HCT116 (cell line): ENCODE results near the gene PHACTR1. TPM values are rescaled to one million over a fixed set of nuclear protein-coding genes. Genes with fewer than 3 reads are reported as not detected.

Experiments used
- ATAC-seq: fragments of 200-7000 bp; cut with Tn5 transposase; 2 replicates; pipeline ENCODE4 v1.9.1; 2020; ENCODE audit warnings: mild to moderate bottlenecking, moderate library complexity
- BruUV-seq: library from RNA; stranded (reverse); fragments of 400-500 nt; replicated peaks from 2 replicates; lab custom pipeline; 2021; lab: Mats Ljungman, UMichigan
- CTCF ChIA-PET: fragments of 300-600 bp; sonication (Branson Sonifier 250); formaldehyde crosslinking; loops from one replicate; lab custom pipeline; 2021; ENCODE audit warnings: antibody characterized with exemption; lab: Charles Lee
- POLR2A ChIA-PET: fragments of 300-600, 350-600 bp; sonication (Branson Sonifier 250); formaldehyde crosslinking; loops from one replicate; lab custom pipeline; 2021; ENCODE audit warnings: antibody characterized with exemption; lab: Charles Lee
- RAD21 ChIA-PET, 2 experiments: fragments of 300-600 bp; sonication (Branson Sonifier 250); formaldehyde crosslinking; loops; one replicate each; lab custom pipeline; 2023; ENCODE audit warnings: low total read pairs in 2 of 2; ENCODE audit not compliant: uncharacterized antibody in 2 of 2, unreplicated experiment in 2 of 2, low non-redundant PET in 1 of 2; lab: Charles Lee
- DNase-seq: peaks from one replicate; pipeline ENCODE4 v3.0.0-alpha.2; 2010; ENCODE audit warnings: low read depth, low spot score
- H2AFZ ChIP-seq: fragments of 200-600 bp; shearing (Covaris generic), sonication (generic); 2 replicates; pipeline ENCODE4 v1.6.1; 2017; ENCODE audit warnings: low read depth, mixed run types, mixed read lengths, antibody characterized with exemption, low read length; ENCODE audit not compliant: poor library complexity, severe bottlenecking
- H3K27ac ChIP-seq: 2 replicates; pipeline ENCODE4 v1.5.1; 2012; ENCODE audit warnings: low read depth, low read length
- H3K27me3 ChIP-seq: fragments of 200-600 bp; sonication (generic); 2 replicates; pipeline ENCODE4 v1.6.1; 2016; ENCODE audit warnings: mixed run types, low read length, mixed read lengths; ENCODE audit not compliant: insufficient read depth
- H3K36me3 ChIP-seq, 2 experiments: fragments of 200-500 bp in 1 of 2; fragments of 200-600 bp in 1 of 2; sonication (Bioruptor generic) in 1 of 2; sonication (generic) in 1 of 2; 2 replicates each; pipeline versions ENCODE4 v1.5.1 to v1.6.1; 2014 to 2016; ENCODE audit warnings: low read length in 2 of 2, inconsistent platforms in 1 of 2, mixed read lengths in 1 of 2, mixed run types in 1 of 2; ENCODE audit not compliant: insufficient read depth in 2 of 2, control insufficient read depth in 1 of 2
- H3K4me1 ChIP-seq, 2 experiments: fragments of 200-600 bp in 1 of 2; sonication (generic) in 1 of 2; 2 replicates each; pipeline versions ENCODE4 v1.5.1 to v1.6.1; 2012 to 2017; ENCODE audit warnings: low read length in 2 of 2, inconsistent platforms in 1 of 2, mild to moderate bottlenecking in 1 of 2, mixed read lengths in 1 of 2, mixed run types in 1 of 2, moderate library complexity in 1 of 2; ENCODE audit not compliant: insufficient read depth in 2 of 2, control insufficient read depth in 1 of 2
- H3K4me2 ChIP-seq: fragments of 200-600 bp; sonication (generic); 2 replicates; pipeline ENCODE4 v1.6.1; 2017; ENCODE audit warnings: mixed run types, low read length, mixed read lengths
- H3K4me3 ChIP-seq, 2 experiments: fragments of 200-600 bp in 1 of 2; sonication (generic) in 1 of 2; replicated peaks in 1 of 2; 2 replicates each; pipeline ENCODE4 v1.5.1; 2011 to 2016; ENCODE audit warnings: low read length in 2 of 2, control low read depth in 1 of 2, low read depth in 1 of 2, mild to moderate bottlenecking in 1 of 2, mixed read lengths in 1 of 2, mixed run types in 1 of 2
- H3K79me2 ChIP-seq: fragments of 200-600 bp; sonication (generic); 2 replicates; pipeline ENCODE4 v1.6.1; 2017; ENCODE audit warnings: mild to moderate bottlenecking, mixed run types, low read length, moderate library complexity, mixed read lengths; ENCODE audit not compliant: insufficient read depth
- H3K9ac ChIP-seq: fragments of 200-600 bp; sonication (generic); 2 replicates; pipeline ENCODE4 v1.6.1; 2016; ENCODE audit warnings: low read length, mixed read lengths
- H3K9me2 ChIP-seq: fragments of 200-600 bp; sonication (generic), shearing (Covaris generic); 2 replicates; pipeline ENCODE4 v1.6.1; 2017; ENCODE audit warnings: mixed run types, mild to moderate bottlenecking, moderate library complexity; ENCODE audit not compliant: insufficient read depth
- H3K9me3 ChIP-seq, 2 experiments: fragments of 200-500 bp in 1 of 2; fragments of 200-600 bp in 1 of 2; sonication (Bioruptor generic) in 1 of 2; sonication (generic) in 1 of 2; 2 replicates each; pipeline ENCODE4 v1.6.1; 2014 to 2017; ENCODE audit warnings: low read length in 2 of 2, mixed read lengths in 2 of 2, inconsistent platforms in 1 of 2, low read depth in 1 of 2, mild to moderate bottlenecking in 1 of 2, mixed run types in 1 of 2, moderate library complexity in 1 of 2; ENCODE audit not compliant: control insufficient read depth in 1 of 2, insufficient read depth in 1 of 2
- H4K20me1 ChIP-seq: fragments of 200-600 bp; sonication (generic), shearing (Covaris generic); 2 replicates; pipeline ENCODE4 v1.6.1; 2017; ENCODE audit warnings: mixed run types, mild to moderate bottlenecking, moderate library complexity; ENCODE audit not compliant: insufficient read depth
- EGR1 ChIP-seq: IDR thresholded peaks from 2 replicates; pipeline ENCODE4 v1.6.1; 2012; ENCODE audit warnings: low read depth
- ELF1 ChIP-seq: IDR thresholded peaks from 2 replicates; pipeline ENCODE4 v1.6.1; 2012; ENCODE audit warnings: low read depth, borderline replicate concordance
- EZH2phosphoT487 ChIP-seq: fragments of 200-600 bp; IDR thresholded peaks from 2 replicates; pipeline ENCODE4 v1.6.1; 2018; ENCODE audit warnings: antibody characterized with exemption, borderline replicate concordance
- JUND ChIP-seq: IDR thresholded peaks from 2 replicates; pipeline ENCODE4 v1.6.1; 2012
- POLR2A ChIP-seq: IDR thresholded peaks from 2 replicates; pipeline ENCODE4 v1.7.0; 2011; ENCODE audit warnings: borderline replicate concordance; ENCODE audit not compliant: insufficient read depth, insufficient read length; ENCODE audit errors: extremely low read depth
- SIN3A ChIP-seq: IDR thresholded peaks from 2 replicates; pipeline ENCODE4 v1.6.1; 2012; ENCODE audit warnings: low read depth
- TCF7L2 ChIP-seq: IDR thresholded peaks from 2 replicates; pipeline ENCODE4 v1.7.0; 2011; ENCODE audit warnings: borderline replicate concordance, inconsistent platforms; ENCODE audit not compliant: insufficient read depth, insufficient read length; ENCODE audit errors: extremely low read depth
- YY1 ChIP-seq: IDR thresholded peaks from 2 replicates; pipeline ENCODE4 v1.6.1; 2011; ENCODE audit warnings: low read length, low read depth, moderate library complexity, mild to moderate bottlenecking; ENCODE audit not compliant: insufficient replicate concordance; ENCODE audit errors: extremely low read depth
- intact Hi-C: fragments of 100-400 bp; cut with micrococcal nuclease; formaldehyde crosslinking; loops from 2 replicates; pipeline ENCODE4 v1.10.0; 2022
- total RNA-seq: library from RNA; stranded (reverse); gene quantifications from one replicate; pipeline ENCODE4 v1.2.1, GENCODE V29; 2021; ENCODE audit not compliant: unreplicated experiment
- TF ChIP-seq, protein P1 (sequence below): IDR thresholded peaks from 2 replicates; pipeline ENCODE4 v1.6.1; 2012; ENCODE audit warnings: low read depth
- TF ChIP-seq, protein P2 (sequence below): IDR thresholded peaks from 2 replicates; pipeline ENCODE4 v1.6.1; 2012
- TF ChIP-seq, protein P3 (sequence below), 3 experiments: fragments of 200-600 bp in 1 of 3; sonication (generic) in 1 of 3; IDR thresholded peaks in 2 of 3; conservative IDR thresholded peaks in 1 of 3; 2 replicates each; pipeline ENCODE4 v1.5.1; 2012 to 2017; ENCODE audit warnings: low read depth in 2 of 3, low read length in 2 of 3, antibody characterized with exemption in 1 of 3, borderline replicate concordance in 1 of 3, control low read depth in 1 of 3, mild to moderate bottlenecking in 1 of 3, mixed read lengths in 1 of 3, mixed run types in 1 of 3, moderate library complexity in 1 of 3; ENCODE audit not compliant: insufficient read depth in 1 of 3
- TF ChIP-seq, protein P4 (sequence below): IDR thresholded peaks from 2 replicates; pipeline ENCODE4 v1.6.1; 2011; ENCODE audit warnings: mild to moderate bottlenecking, low read length, moderate library complexity; ENCODE audit not compliant: insufficient replicate concordance; ENCODE audit errors: extremely low read depth

PHACTR1 gene
- total RNA-seq, 1 experiment from 2014 or later = 0.17 TPM

DNA sequence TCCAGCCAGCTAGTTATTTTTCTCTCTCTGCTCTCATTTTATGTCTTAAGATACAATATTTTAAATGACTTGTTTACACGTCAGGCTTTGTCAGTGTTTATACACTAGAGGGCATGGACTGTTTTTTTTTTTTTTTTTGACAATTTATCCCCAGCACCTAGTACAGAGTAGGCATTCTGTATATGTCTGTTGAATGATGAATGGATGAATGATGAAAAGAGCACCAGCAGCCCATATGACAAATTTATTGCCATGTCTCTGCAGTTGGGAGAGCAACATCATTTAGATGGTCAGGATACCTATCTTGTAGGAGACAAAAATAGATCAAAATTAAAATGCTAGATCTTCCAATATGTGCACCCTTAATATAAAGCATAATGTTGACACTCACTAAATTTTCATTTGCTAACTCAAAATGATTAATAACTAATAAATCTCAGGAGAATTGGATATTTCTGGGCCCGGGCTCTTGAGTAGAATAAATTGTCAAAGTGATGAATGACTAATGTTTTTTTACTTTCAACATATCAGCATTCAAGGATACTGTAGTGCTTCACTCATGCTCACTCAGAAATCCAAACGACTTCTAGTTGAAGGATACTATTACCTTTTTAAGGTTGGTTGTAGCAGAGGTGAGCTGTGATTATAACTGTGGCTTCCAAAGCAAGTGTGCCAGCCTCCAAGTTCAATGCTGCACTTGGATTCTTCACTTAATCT is 200.0 kb downstream of the PHACTR1 start:
- no peaks in the 10 kb centered on the region for H3K79me2 ChIP-seq
- H3K9me3 ChIP-seq = no peaks in the 10 kb centered on the region
- ATAC-seq = no peak
- no peak overlapping the region for H2AFZ ChIP-seq
- no peaks in the 10 kb centered on the region for H3K4me1 ChIP-seq
- H3K9ac ChIP-seq = no peak overlapping the region
- intact Hi-C loops = no loop called here
- TF ChIP-seq, protein P1, sequence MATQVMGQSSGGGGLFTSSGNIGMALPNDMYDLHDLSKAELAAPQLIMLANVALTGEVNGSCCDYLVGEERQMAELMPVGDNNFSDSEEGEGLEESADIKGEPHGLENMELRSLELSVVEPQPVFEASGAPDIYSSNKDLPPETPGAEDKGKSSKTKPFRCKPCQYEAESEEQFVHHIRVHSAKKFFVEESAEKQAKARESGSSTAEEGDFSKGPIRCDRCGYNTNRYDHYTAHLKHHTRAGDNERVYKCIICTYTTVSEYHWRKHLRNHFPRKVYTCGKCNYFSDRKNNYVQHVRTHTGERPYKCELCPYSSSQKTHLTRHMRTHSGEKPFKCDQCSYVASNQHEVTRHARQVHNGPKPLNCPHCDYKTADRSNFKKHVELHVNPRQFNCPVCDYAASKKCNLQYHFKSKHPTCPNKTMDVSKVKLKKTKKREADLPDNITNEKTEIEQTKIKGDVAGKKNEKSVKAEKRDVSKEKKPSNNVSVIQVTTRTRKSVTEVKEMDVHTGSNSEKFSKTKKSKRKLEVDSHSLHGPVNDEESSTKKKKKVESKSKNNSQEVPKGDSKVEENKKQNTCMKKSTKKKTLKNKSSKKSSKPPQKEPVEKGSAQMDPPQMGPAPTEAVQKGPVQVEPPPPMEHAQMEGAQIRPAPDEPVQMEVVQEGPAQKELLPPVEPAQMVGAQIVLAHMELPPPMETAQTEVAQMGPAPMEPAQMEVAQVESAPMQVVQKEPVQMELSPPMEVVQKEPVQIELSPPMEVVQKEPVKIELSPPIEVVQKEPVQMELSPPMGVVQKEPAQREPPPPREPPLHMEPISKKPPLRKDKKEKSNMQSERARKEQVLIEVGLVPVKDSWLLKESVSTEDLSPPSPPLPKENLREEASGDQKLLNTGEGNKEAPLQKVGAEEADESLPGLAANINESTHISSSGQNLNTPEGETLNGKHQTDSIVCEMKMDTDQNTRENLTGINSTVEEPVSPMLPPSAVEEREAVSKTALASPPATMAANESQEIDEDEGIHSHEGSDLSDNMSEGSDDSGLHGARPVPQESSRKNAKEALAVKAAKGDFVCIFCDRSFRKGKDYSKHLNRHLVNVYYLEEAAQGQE = no peak
- TF ChIP-seq EZH2phosphoT487 = no peak
- no peak for TF ChIP-seq YY1
- TF ChIP-seq, protein P2, sequence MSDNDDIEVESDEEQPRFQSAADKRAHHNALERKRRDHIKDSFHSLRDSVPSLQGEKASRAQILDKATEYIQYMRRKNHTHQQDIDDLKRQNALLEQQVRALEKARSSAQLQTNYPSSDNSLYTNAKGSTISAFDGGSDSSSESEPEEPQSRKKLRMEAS = no peak
- no peak for TF ChIP-seq JUND
- TF ChIP-seq, protein P3, sequence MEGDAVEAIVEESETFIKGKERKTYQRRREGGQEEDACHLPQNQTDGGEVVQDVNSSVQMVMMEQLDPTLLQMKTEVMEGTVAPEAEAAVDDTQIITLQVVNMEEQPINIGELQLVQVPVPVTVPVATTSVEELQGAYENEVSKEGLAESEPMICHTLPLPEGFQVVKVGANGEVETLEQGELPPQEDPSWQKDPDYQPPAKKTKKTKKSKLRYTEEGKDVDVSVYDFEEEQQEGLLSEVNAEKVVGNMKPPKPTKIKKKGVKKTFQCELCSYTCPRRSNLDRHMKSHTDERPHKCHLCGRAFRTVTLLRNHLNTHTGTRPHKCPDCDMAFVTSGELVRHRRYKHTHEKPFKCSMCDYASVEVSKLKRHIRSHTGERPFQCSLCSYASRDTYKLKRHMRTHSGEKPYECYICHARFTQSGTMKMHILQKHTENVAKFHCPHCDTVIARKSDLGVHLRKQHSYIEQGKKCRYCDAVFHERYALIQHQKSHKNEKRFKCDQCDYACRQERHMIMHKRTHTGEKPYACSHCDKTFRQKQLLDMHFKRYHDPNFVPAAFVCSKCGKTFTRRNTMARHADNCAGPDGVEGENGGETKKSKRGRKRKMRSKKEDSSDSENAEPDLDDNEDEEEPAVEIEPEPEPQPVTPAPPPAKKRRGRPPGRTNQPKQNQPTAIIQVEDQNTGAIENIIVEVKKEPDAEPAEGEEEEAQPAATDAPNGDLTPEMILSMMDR (IDR thresholded peaks at IDR 0.05 in 2 of 3, conservative IDR thresholded peaks at IDR 0.05 in 1 of 3; ENCODE audit: borderline replicate concordance in 1 of 3, insufficient read depth in 1 of 3, low read depth in 2 of 3, low read length in 2 of 3) = no peak
- no peak for TF ChIP-seq EGR1
- no peak for TF ChIP-seq ELF1
- no peak for TF ChIP-seq TCF7L2
- no peak for TF ChIP-seq POLR2A
- TF ChIP-seq, protein P4, sequence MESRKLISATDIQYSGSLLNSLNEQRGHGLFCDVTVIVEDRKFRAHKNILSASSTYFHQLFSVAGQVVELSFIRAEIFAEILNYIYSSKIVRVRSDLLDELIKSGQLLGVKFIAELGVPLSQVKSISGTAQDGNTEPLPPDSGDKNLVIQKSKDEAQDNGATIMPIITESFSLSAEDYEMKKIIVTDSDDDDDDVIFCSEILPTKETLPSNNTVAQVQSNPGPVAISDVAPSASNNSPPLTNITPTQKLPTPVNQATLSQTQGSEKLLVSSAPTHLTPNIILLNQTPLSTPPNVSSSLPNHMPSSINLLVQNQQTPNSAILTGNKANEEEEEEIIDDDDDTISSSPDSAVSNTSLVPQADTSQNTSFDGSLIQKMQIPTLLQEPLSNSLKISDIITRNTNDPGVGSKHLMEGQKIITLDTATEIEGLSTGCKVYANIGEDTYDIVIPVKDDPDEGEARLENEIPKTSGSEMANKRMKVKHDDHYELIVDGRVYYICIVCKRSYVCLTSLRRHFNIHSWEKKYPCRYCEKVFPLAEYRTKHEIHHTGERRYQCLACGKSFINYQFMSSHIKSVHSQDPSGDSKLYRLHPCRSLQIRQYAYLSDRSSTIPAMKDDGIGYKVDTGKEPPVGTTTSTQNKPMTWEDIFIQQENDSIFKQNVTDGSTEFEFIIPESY = no peak
- TF ChIP-seq SIN3A = no peak
- CTCF ChIA-PET = no interaction called here
- POLR2A ChIA-PET = no interaction called here
- H3K9me2 ChIP-seq = no peaks in the 10 kb centered on the region
- BruUV-seq = no TSS peak
- H3K27ac ChIP-seq = no peak overlapping the region
- H3K27me3 ChIP-seq = peaks cover 40% of the 10 kb centered on the region; the same call in 1 of the 2 replicates
- H4K20me1 ChIP-seq = no peaks in the 10 kb centered on the region
- no peak for DNase-seq
- no peak overlapping the region for H3K4me3 ChIP-seq
- RAD21 ChIA-PET = no interaction called here
- H3K4me2 ChIP-seq = no peak overlapping the region
- no peaks in the 10 kb centered on the region for H3K36me3 ChIP-seq
